Coronary artery (tissue), 2 donors: ENCODE data around the gene FIBCD1.

Experiments used
- DNase-seq: peaks from one replicate; pipeline ENCODE4 v3.0.0-alpha.2; 2017; ENCODE audit warnings: low spot score
- H3K27ac ChIP-seq, 2 donors: fragments of 200-600 bp; sonication (generic); one replicate each; pipeline ENCODE4 v1.5.1; 2016 to 2019
- H3K4me3 ChIP-seq: fragments of 200-600 bp; sonication (generic); 2 replicates; pipeline ENCODE4 v1.5.1; 2016; ENCODE audit warnings: mild to moderate bottlenecking, moderate library complexity
- TF ChIP-seq, protein P1 (sequence below): fragments of 200-600 bp; sonication (generic); IDR thresholded peaks from one replicate; pipeline ENCODE4 v1.5.1; 2019; ENCODE audit warnings: antibody characterized with exemption

FIBCD1 gene

DNA sequence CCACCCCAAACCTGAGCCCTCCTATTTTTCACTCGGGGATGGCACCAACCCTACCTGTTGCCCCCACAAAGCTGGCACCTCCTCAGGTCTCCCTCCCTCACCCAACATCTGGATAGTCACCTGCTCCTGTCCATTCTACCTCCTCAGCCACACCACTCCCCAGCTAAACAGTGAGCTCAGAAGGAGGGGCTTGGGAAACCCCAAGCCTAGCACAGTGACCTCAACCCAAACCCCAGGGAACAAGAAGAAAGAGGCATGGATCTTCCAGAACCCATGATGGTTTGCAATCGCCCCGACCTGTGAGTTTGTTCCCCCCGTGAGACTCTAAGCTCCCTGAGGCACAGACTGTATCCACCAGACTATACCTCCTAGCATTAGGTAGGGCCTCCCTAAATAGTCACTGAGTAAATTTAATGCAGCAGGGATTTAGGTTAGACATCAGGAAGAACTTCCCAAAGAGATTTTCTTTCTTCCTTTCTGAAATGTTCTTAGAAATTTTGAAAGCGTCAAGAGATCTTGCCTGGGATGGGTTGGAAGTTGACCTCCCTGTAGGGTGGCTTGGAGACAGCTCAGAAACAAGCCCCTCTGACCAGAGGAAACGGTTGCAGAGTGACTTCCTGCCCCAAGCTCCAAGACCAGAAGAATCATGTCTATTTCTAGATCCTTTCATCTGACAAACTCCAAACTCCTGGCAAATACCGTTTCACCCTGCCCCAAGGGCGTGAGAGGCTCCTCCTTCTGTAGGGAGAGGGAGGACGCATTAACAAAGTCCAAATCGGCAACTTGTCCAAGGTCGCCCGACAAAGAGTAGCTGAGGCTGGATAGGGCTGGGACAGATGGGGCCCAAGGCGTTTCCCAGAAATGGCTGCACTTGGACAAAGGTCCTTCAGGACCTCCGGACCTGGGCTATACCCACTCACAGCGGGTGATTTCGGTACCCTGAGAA, 4.1 kb downstream of the FIBCD1 start:
- Histone ChIP-seq H3K4me3 (no peak overlapping the region), H3K27ac (peak overlapping the region in 1 of 2 donors; percentile 5)
- TF ChIP-seq, protein P1, sequence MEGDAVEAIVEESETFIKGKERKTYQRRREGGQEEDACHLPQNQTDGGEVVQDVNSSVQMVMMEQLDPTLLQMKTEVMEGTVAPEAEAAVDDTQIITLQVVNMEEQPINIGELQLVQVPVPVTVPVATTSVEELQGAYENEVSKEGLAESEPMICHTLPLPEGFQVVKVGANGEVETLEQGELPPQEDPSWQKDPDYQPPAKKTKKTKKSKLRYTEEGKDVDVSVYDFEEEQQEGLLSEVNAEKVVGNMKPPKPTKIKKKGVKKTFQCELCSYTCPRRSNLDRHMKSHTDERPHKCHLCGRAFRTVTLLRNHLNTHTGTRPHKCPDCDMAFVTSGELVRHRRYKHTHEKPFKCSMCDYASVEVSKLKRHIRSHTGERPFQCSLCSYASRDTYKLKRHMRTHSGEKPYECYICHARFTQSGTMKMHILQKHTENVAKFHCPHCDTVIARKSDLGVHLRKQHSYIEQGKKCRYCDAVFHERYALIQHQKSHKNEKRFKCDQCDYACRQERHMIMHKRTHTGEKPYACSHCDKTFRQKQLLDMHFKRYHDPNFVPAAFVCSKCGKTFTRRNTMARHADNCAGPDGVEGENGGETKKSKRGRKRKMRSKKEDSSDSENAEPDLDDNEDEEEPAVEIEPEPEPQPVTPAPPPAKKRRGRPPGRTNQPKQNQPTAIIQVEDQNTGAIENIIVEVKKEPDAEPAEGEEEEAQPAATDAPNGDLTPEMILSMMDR: no peak
- DNase-seq: no peak

DNA sequence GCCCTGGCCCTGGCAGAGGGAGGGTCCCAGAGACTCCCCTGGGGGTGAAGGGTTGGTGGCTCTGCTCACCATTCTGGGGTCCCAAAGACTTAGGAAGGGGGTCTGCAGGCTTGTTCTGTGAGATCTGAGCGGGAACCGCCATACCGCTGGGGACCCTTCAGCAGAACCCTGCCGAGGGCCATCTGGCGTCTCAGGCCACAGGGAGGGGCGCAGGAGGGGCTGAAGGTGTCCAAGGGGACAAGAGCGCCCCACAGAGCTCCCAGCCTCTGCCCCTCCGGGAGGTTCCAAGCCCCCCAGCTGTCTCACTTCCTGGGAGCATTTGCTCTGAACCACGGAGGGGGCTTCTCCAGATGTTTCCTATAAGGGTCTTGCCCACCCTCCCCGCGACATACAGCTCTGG, 4.8 kb downstream of the FIBCD1 start:
- DNase-seq: no peak
- no peak overlapping the region for H3K27ac ChIP-seq
- TF ChIP-seq, protein P1: no peak
- H3K4me3 ChIP-seq: no peak overlapping the region

DNA sequence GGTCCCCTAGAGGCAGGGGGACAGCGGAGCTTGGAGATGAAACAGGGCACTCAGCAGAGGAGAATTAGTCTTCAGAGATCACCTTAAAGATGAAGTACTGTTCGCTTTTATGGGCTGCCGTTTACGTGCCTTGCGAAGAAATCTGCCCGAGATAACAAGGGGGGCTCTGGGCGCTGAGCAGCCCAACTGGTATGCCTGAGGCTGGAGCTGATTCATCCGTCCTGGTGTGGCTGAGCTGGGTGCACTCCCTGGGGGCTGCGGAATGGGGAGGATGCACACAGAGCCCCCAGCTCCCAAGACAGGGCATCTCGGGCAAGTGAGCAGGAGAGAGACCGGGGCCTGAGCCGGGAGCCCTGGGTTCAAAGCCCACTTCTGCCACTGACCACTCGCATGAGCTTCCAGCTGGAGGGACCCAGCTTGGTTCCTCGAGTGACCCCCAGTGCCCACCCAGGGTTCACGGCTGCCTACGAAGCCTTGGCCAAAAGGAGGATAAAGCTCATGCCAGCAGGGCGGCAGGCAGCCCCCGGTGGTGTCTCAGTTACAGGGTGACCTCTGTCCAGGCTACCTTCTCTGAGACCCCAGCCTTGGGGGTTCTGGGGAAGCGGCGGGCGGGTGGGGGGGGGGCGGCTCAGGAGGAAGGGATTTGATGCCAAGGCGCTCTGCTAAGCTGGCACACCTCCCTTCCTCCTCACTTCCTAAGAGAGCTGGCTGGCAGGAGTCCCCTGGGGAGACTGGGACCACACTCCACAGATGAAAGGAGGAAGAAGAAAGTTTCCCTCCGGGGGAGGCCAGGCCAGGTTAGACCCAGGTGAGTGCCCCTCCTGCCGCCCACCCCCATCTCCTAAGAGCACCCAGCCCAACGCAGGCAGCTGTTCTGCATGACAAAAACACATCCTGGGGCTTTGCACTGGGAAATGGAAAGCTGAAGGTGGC, 5.7 kb downstream of the FIBCD1 start:
- Histone ChIP-seq H3K4me3 (peak overlapping the region; percentile 34), H3K27ac (no peak overlapping the region)
- no peak for DNase-seq
- TF ChIP-seq, protein P1: no peak

DNA sequence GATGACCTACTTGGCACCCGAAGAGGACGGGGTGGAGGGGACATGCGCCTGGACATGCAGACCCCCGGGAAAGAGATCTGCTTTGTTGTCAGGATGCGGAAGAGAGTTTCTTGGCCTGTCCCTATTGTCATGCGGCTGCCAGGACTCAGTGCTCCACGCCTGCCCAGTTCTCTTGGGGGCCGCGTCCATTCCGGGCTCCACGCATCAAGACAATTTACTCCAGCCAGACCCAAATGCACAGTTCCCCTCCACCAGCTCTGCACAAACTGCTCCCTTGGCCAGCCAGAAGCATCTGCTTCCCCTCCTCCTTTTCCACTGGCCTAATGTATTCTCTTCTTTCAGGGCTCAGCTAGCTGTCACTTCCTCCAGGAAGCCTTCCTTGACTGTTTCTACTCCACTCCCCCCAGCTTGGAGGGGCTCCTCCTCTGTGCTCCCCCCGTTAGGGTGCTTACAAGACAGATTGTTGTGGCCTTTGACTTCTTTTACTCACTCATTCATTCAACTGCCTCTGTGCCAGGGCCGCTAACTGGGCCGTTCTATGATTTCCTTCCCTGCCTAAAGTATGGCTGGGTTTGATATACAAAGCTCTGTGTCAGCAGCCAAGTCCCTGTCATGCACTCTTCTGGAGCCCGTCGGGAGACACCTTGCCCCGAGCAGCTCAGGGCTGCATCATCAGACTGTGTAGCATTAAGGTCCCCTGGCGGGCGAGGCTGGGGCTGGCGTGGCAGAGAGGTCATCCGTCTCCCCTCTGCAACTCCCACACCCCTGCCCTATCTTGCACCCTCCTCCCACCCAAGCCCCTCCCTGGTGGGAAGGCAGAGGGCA, 6.6 kb downstream of the FIBCD1 start:
- peak overlapping the region; percentile 34 for H3K4me3 ChIP-seq
- H3K27ac ChIP-seq: no peak overlapping the region
- DNase-seq: no peak
- TF ChIP-seq, protein P1: no peak

DNA sequence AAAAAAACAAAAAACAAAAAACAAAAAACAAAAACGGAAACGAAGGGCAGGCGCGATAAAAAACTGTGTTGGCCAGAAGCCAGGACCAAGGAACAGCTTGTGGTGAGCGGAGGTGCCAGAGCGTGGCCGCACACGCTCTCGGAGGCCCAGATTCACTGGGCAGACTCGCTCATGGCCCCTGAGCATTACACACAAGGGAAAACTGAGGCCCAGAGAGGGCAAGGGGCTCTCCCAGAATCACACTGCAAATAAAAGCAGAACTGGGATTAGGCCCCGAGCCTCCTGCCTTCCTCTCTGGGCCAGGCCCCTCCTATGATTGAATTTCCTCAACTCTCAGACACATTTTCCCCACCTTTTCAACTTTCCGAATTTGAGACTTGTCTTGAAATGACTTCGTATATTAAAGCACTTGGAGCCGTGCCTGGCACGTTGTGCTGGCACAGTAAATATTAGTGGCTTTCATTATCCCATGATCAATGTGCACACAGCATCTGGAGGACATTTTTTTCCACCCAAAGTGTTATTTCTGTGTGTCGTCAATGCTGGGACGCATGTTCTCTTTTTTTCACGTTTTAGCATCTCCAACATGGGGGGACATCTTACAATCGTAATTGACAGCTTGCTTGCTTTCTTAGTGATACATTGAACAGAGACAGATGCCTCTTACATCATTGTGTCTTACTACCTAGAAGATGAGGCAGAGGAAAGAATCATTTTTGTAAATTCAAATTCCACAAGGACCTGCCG, 7.4 kb downstream of the FIBCD1 start:
- DNase-seq: no peak
- Histone ChIP-seq H3K27ac (no peak overlapping the region), H3K4me3 (no peak overlapping the region)
- TF ChIP-seq, protein P1: no peak

DNA sequence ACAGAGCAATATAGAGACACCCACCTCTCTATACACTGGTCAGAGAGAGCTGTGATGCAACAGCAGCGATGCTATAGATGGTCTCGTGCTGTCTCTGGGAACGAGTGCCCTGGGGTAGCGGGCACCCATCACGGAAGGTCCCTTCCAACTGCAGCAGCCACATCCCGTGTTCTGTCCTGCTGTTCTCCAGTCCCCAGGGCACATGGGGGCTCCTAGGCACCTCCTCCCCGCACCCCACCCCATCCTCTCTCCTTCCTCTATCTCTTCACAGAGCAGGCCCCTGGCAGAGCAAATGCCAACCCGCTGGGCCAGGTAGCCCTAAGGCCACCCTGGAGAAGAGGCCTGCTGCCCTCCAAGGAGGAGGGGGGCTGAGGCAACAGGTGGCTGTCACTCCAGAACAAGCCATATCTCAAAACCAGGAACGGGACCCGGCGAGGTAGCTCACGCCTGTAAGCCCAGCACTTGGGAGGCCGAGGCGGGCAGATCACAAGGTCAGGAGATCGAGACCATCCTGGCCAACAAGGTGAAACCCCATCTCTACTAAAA, 8.2 kb downstream of the FIBCD1 start:
- DNase-seq: no peak
- H3K27ac ChIP-seq: no peak overlapping the region

More for the DNA sequence above, 8.2 kb downstream of the FIBCD1 start:
- no peak overlapping the region for H3K4me3 ChIP-seq
- TF ChIP-seq, protein P1: no peak
